Endothelial cell (in vitro differentiated cells): ENCODE results near the gene LSM3. TPM values are rescaled to one million over a fixed set of nuclear protein-coding genes. Genes with fewer than 3 reads are reported as not detected.

Experiments
- DNase-seq: peaks from one replicate; pipeline ENCODE4 v3.0.0; 2021; ENCODE audit warnings: low spot score
- H3K27ac Mint-ChIP-seq: one replicate; pipeline ENCODE4 v1.8.0; 2021; ENCODE audit warnings: mixed read lengths, inconsistent platforms; ENCODE audit not compliant: unreplicated experiment
- H3K27me3 Mint-ChIP-seq: one replicate; pipeline ENCODE4 v1.8.0; 2021; ENCODE audit warnings: mild to moderate bottlenecking, moderate library complexity, mixed read lengths, inconsistent platforms; ENCODE audit not compliant: unreplicated experiment
- H3K36me3 Mint-ChIP-seq: one replicate; pipeline ENCODE4 v1.8.0; 2021; ENCODE audit warnings: mild to moderate bottlenecking, low read depth, mixed read lengths, inconsistent platforms; ENCODE audit not compliant: unreplicated experiment
- H3K4me1 Mint-ChIP-seq: one replicate; pipeline ENCODE4 v1.8.0; 2021; ENCODE audit warnings: mild to moderate bottlenecking, mixed read lengths, inconsistent platforms; ENCODE audit not compliant: unreplicated experiment
- H3K4me3 Mint-ChIP-seq: one replicate; pipeline ENCODE4 v1.8.0; 2021; ENCODE audit warnings: mild to moderate bottlenecking, mixed read lengths, inconsistent platforms; ENCODE audit not compliant: unreplicated experiment
- H3K9me3 Mint-ChIP-seq: one replicate; pipeline ENCODE4 v1.8.0; 2021; ENCODE audit warnings: mixed read lengths, inconsistent platforms; ENCODE audit not compliant: unreplicated experiment
- CTCF ChIP-seq: fragments of 200-600 bp; sonication (generic); IDR thresholded peaks from one replicate; pipeline ENCODE4 v1.5.0; 2021; ENCODE audit warnings: antibody characterized with exemption; ENCODE audit not compliant: unreplicated experiment
- total RNA-seq: library from RNA; stranded (reverse); fragmentation: NEBNext Ultra II Directional; extraction: Animal tissue kit (Norgen Biotek cat#: 25700); gene quantifications from one replicate; pipeline ENCODE4 v1.2.1, GENCODE V29; 2021; ENCODE audit not compliant: unreplicated experiment

The LSM3 gene
- total RNA-seq, 1 donor from 2014 or later: 14.7 TPM

DNA sequence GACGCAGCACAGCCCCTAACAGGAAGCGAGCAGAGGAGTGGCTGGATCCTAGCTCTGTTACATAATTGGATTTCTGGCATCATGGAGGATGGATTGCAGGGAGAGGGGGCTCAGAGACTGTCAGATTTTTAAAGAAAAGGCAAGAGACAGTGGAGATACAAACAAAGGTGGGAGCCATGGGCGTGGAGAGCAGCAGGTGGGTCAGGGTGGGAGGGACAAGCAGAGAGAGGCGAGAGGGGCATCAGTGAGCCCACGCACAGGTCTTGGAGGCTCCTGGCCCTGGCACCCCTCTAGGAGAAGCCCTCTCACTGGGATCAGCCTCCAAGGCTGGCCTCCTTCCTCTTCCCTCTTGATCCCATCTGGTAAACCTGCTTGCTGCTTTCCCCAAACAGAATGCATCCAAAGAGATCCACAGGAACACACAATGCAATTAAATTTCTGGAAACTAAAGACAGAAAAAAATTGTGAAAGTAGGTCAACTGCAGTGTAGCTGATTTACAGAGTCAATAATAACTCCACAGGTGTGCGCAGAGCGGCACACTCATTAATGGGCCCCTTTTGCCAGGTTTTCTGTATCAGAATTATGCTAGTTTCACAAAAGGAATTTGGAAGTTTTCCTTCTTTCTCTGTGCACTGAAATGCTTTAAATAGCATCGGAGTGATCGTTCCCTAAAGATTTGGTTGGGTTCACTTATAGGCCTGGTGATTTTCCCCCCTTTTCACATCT, 66.1 kb downstream of the LSM3 start:
- H3K27ac Mint-ChIP-seq: no peak overlapping the region
- peaks cover 19% of the 10 kb centered on the region for H3K4me1 Mint-ChIP-seq
- H3K4me3 Mint-ChIP-seq: no peak overlapping the region
- peaks cover 1% of the 10 kb centered on the region for H3K27me3 Mint-ChIP-seq
- H3K9me3 Mint-ChIP-seq: no peaks in the 10 kb centered on the region
- no peak for TF ChIP-seq CTCF
- no peak for DNase-seq
- H3K36me3 Mint-ChIP-seq: no peaks in the 10 kb centered on the region

GRCh38 chr3:14245248-14245639, 66.6 kb downstream of the LSM3 start:
- no peak overlapping the region for H3K27ac Mint-ChIP-seq
- peaks cover 19% of the 10 kb centered on the region for H3K4me1 Mint-ChIP-seq
- H3K4me3 Mint-ChIP-seq: no peak overlapping the region
- no peak for DNase-seq
- H3K27me3 Mint-ChIP-seq: peaks cover 1% of the 10 kb centered on the region
- TF ChIP-seq CTCF: no peak
- H3K9me3 Mint-ChIP-seq: no peaks in the 10 kb centered on the region
- H3K36me3 Mint-ChIP-seq: no peaks in the 10 kb centered on the region

DNA sequence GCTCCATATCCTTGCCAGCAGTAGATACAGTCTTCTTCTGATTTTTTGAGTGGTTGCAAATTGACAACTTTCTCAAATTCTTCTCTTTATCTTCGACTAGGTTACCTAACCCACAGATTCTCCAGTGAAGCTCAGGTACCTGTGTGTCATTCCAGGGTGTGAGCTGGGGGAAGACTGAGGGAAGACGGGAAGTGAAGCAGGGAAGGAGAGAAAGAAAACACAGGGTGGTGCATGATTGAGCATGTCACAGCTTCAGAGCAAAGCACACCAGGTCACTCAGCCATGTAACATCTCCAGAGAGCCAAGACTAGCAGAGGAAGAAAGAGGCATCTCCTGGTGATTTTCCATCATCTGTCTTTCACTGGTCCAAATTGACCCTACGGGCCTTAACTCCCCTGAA, 67.2 kb downstream of the LSM3 start:
- H3K36me3 Mint-ChIP-seq: no peaks in the 10 kb centered on the region
- no peaks in the 10 kb centered on the region for H3K9me3 Mint-ChIP-seq
- H3K4me3 Mint-ChIP-seq: no peak overlapping the region
- H3K4me1 Mint-ChIP-seq: peaks cover 19% of the 10 kb centered on the region
- no peak overlapping the region for H3K27ac Mint-ChIP-seq
- H3K27me3 Mint-ChIP-seq: peaks cover 1% of the 10 kb centered on the region
- no peak for TF ChIP-seq CTCF
- DNase-seq: no peak

- peaks cover 1% of the 10 kb centered on the region for H3K27me3 Mint-ChIP-seq
- no peak for DNase-seq
- no peak for TF ChIP-seq CTCF
- no peaks in the 10 kb centered on the region for H3K9me3 Mint-ChIP-seq
- H3K36me3 Mint-ChIP-seq: no peaks in the 10 kb centered on the region
- no peak overlapping the region for H3K27ac Mint-ChIP-seq
- no peak overlapping the region for H3K4me3 Mint-ChIP-seq
- H3K4me1 Mint-ChIP-seq: peaks cover 19% of the 10 kb centered on the region
These were observed 67.8 kb downstream of the LSM3 start for GRCh38 chr3:14246414-14246813.

GRCh38 chr3:14248477-14248848, 69.8 kb downstream of the LSM3 start:
- no peak for TF ChIP-seq CTCF
- Mint-ChIP-seq H3K27ac (no peak overlapping the region), H3K9me3 (no peaks in the 10 kb centered on the region), H3K27me3 (peaks cover 5% of the 10 kb centered on the region), H3K4me3 (no peak overlapping the region), H3K36me3 (no peaks in the 10 kb centered on the region), H3K4me1 (peaks cover 16% of the 10 kb centered on the region)
- DNase-seq: no peak
